CD1c-positive myeloid dendritic cell (primary cell): ENCODE results near the gene ZC2HC1B.
"Not testable (repeated sequence)": the region's sequence is repeated elsewhere in the genome, so short reads cannot be mapped to it uniquely, and the experiment has no call there.

ENCODE experiments used
- DNase-seq: peaks from one replicate; pipeline ENCODE4 v3.0.0-alpha.2; 2016; ENCODE audit errors: extremely low spot score

Gene ZC2HC1B, protein sequence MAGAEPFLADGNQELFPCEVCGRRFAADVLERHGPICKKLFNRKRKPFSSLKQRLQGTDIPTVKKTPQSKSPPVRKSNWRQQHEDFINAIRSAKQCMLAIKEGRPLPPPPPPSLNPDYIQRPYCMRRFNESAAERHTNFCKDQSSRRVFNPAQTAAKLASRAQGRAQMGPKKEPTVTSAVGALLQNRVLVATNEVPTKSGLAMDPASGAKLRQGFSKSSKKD

DNA sequence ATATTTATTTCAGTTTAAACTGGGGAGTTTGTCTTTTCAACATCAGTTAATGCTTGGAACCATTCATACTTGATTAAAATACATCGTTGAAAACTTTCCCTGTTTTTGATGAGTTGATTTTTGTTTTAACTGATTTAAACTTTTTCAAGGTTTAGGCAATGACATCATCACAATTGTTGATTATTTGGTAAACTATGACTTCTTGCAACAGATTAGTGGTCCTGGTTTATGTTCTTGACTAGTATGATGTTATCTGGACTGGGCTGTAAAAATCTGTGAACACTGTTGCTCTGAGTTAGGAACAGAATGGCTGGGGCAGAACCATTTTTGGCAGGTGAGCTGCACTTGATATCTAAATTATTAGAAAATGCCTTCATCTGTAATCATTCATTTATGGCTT is at the start of gene ZC2HC1B:
TSS of gene ZC2HC1B (plus strand) at position 241 of the 400 bp plus-strand sequence. CDS start at position 307, 66 bp downstream.
- DNase-seq = no peak

DNA sequence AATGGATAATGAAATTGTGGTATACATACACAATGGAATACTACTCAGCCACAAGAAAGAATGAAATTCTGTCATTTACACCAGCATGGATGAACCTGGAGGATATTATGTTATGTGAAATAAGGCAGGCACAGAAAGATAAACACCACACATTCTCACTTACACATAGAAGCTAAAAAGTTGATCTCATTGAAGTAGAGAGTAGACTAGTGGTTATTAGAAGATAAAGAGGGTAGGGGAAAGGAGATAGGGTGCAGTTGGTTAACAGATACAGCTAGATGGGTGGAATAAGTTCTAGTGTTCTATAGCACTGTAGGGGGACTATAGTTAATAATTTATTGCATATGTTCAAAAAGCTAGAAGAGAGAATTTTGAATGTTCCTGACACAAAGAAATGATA is 46.7 kb upstream of the ZC2HC1B start:
- DNase-seq = no peak

DNA sequence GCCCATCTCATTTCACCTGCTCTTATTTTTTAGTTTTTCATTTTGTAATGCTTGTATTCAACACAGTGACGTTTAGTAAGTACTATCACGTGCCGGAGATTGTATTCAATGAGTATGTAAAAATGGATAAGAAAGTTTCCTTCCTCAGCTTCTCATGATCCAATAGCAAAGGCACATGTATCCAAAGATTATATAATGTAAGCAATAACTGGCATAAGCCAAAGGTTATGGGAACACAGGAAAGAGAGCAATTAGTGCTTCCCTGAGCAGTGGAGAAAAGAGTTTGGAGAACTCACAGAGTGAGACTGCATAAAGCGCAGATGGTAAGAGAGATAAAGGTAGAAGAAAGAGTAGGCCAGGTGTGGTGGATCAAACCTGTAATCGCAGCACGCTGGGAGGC is 42.9 kb upstream of the ZC2HC1B start:
- no peak for DNase-seq

GRCh38 chr6:143822584-143823024 is 41.7 kb upstream of the ZC2HC1B start:
- no peak for DNase-seq

DNA sequence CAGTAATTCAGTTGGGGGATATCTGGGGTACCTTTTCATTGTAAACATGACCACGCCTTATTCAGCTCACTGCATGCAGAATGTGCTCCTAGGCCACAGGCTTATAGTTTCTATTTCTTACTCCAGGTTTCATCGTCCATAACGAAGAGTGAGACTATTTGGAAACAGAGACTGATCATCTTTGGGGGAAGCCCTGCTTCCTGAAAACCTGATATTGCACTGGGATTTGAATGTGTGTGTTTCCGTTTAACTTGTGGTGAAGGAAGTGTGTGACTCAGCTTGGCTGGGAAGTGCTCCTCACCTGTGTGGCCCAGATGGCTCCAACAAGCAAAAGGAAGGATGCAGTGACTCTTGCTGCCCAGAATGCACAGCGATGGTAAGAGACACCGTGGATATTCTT is 40.7 kb upstream of the ZC2HC1B start:
- no peak for DNase-seq

DNA sequence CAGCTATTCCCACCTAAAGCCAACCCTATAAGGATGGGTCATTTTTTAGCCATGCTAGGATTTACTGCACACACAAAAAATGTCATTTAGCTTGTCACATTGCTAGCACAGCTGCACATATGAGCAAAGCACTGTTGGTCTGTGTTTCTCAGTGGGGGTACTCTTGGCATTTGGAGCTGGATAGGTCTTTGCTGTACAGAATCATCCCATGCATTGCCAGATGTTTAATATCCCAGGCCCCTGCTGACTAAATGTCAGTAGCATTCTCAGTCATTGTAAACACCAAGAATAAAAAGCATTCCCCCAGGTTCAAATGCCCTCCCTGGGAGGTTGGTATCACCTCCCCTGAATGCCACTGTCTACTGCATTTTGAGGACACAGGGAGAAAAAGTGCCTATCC is 35.7 kb upstream of the ZC2HC1B start:
- DNase-seq = no peak

DNA sequence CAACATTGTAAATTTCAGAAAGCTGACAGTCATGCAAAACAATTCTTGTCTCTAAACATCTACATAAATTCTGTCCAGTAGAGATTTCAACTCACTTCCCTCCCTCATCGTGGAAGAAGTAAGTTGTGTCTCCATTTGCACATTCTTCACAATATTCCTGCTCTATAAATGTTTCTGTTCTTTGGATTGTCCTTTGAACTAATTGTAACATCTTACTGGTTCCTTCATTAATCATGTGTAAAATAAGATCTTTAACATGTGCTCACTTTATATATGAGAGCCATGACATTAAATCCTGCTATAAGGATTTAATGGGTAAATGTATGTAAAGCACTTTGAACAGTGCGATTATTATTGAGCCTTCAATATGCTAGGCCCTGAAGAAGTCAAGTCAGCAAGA is 28.1 kb upstream of the ZC2HC1B start:
- DNase-seq = no peak

- no peak for DNase-seq
Measured at GRCh38 chr6:143838395-143838794, 25.9 kb upstream of the ZC2HC1B start.

DNA sequence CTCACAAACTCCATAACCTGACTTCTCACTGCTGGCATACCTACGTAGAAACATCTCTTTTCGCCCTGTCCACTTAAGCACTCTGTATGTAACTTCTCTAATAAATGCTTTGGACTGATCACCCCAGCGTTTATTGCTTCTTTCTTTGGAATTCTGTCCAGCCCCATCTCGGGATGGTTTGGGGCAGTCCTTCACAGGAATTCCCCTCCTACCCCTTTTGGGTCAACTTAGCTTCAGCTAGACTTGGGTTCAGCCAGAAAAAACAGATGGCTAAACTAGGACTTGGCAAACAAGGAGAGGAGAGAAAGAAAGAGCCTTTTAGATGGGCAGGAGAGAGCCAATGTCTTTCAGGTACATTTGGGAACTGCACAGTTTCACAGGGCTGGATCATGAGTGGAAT is 25.1 kb upstream of the ZC2HC1B start:
- no peak for DNase-seq

- DNase-seq = no peak
Measured at GRCh38 chr6:143840595-143841265, 23.5 kb upstream of the ZC2HC1B start.

- peak; percentile 34 for DNase-seq
Measured at GRCh38 chr6:143842461-143842901, 21.8 kb upstream of the ZC2HC1B start.

GRCh38 chr6:143842902-143843676 is 21.2 kb upstream of the ZC2HC1B start, which contains the start of gene LTV1:
Gene LTV1 (plus strand): TSS chr6:143843338. CDS start chr6:143843478, 140 bp downstream.
- peak; percentile 97 for DNase-seq

DNA sequence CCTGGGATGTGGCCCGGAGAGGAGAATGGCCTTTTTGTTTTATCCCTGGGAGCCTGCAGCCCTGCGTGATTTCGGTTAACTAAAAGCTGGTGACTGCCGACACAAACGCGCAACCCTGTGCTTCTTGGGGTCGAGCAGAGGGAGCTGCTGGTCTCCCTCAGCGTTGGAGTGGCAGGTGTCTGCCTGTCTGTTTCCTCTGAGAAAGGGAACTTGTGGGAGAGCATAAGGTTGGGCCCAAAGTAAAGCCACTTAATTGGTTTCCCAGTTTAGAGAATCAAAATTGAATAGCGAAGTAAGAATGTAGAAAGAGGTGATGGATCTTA is 20.6 kb upstream of the ZC2HC1B start:
- DNase-seq = peak; percentile 36

GRCh38 chr6:143844006-143844405 is 20.3 kb upstream of the ZC2HC1B start:
- peak; percentile 53 for DNase-seq

DNA sequence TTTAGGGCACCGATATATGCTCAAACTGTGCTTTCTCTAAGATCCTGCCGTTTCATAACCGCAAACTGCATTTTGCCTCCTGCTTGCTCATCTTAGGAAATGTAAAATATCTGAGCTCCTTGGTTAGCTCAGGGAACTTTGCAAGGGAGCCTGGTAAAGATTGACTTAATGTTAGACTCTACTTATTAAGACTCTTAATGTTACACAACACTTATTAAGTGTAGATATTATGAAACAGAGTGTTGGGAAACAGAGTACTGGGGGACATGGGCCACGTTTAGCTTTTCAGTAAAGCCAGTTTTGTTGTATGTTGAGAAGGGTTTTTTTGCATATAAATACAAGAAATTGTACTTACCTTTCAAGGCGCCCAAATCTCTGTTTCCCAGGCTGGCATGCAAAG is 19.2 kb upstream of the ZC2HC1B start:
- DNase-seq = no peak

DNA sequence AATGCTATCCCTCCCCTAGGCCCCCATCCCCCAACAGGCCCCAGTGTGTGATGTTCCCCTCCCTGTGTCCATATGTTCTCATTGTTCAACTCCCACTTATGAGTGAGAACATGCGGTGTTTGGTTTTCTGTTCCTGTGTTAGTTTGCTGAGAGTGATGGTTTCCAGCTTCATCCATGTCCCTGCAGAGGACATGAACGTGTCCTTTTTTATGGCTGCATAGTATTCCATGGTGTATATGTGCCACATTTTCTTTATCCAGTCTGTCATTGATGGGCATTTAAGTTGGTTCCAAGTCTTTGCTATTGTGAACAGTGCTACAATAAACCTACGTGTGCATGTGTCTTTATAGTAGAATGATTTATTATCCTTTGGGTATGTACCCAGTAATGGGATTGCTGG is 12.6 kb upstream of the ZC2HC1B start:
- not testable (repeated sequence) for DNase-seq

DNA sequence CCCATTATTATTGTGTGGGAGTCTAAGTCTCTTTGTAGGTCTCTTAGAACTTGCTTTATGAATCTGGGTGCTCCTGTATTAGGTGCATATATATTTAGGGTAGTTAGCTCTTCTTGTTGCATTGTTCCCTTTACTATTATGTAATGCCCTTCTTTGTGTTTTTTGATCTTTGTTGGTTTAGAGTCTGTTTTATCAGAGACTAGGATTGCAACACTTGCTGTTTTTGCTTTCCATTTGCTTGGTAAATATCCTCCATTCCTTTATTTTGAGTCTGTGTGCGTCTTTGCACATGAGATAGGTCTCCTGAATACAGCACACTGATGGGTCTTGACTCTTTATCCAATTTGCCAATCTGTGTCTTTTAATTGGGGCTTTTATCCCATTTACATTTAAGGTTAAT is 9.2 kb upstream of the ZC2HC1B start:
- DNase-seq = not testable (repeated sequence)

GRCh38 chr6:143856762-143857161 is 7.5 kb upstream of the ZC2HC1B start:
- not testable (repeated sequence) for DNase-seq

DNA sequence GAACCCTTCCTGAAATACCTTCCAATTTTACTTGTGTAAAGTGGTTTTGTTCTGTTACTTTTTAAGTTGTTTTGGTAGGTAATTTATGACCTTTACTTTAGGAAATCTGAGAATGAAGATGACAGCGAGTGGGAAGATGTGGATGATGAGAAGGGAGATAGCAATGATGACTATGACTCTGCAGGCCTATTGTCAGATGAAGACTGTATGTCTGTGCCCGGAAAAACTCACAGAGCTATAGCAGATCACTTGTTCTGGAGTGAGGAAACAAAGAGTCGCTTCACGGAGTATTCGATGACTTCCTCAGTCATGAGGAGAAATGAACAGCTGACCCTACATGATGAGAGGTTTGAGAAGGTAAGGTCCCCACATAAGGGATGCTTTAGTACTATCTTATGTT is 6.6 kb upstream of the ZC2HC1B start:
- DNase-seq = no peak

GRCh38 chr6:143859891-143860660 is 4.2 kb upstream of the ZC2HC1B start:
- DNase-seq = no peak

GRCh38 chr6:143863771-143864170 is 503 bp upstream of the ZC2HC1B start:
- DNase-seq = no peak

GRCh38 chr6:143867236-143867635 is 3.0 kb downstream of the ZC2HC1B start:
- DNase-seq = no peak
